Karpas-422 (cell line): ENCODE results near the gene TUBB2A. TPM values are rescaled to one million over a fixed set of nuclear protein-coding genes. Genes with fewer than 3 reads are reported as not detected.
"Not testable (repeated sequence)": the region's sequence is repeated elsewhere in the genome, so short reads cannot be mapped to it uniquely, and the experiment has no call there.

Experiments used
- DNase-seq: peaks from one replicate; pipeline ENCODE4 v3.0.0-alpha.2; 2015
- H2AFZ ChIP-seq: fragments of 200-600 bp; sonication (generic); 2 replicates; pipeline ENCODE4 v1.6.1; 2014; ENCODE audit warnings: antibody characterized with exemption, low read length, mixed read lengths
- H3K27ac ChIP-seq: fragments of 200-600 bp; sonication (generic); 2 replicates; pipeline ENCODE4 v1.5.1; 2014; ENCODE audit warnings: mild to moderate bottlenecking, low read length, moderate library complexity
- H3K27me3 ChIP-seq: fragments of 200-600 bp; sonication (generic); 2 replicates; pipeline ENCODE4 v1.6.1; 2014; ENCODE audit warnings: low read length, mixed read lengths
- H3K36me3 ChIP-seq: fragments of 200-600 bp; sonication (generic); 2 replicates; pipeline ENCODE4 v1.6.1; 2014; ENCODE audit warnings: low read length, mixed read lengths; ENCODE audit not compliant: insufficient read depth
- H3K4me1 ChIP-seq: fragments of 200-600 bp; sonication (generic); 2 replicates; pipeline ENCODE4 v1.6.1; 2014; ENCODE audit warnings: mild to moderate bottlenecking, low read length, mixed read lengths
- H3K4me2 ChIP-seq: fragments of 200-600 bp; sonication (generic); 2 replicates; pipeline ENCODE4 v1.6.1; 2014; ENCODE audit warnings: low read length, low read depth, mild to moderate bottlenecking; ENCODE audit not compliant: poor library complexity, severe bottlenecking
- H3K4me3 ChIP-seq: fragments of 200-600 bp; sonication (generic); 2 replicates; pipeline ENCODE4 v1.5.1; 2014; ENCODE audit warnings: mild to moderate bottlenecking, antibody characterized with exemption, low read length, mixed read lengths
- H3K79me2 ChIP-seq: fragments of 200-600 bp; sonication (generic); 2 replicates; pipeline ENCODE4 v1.6.1; 2014; ENCODE audit warnings: mild to moderate bottlenecking, low read length, mixed read lengths
- H3K9ac ChIP-seq: fragments of 200-600 bp; sonication (generic); 2 replicates; pipeline ENCODE4 v1.6.0; 2014; ENCODE audit warnings: low read length
- H3K9me2 ChIP-seq: fragments of 200-600 bp; sonication (generic), shearing (Covaris generic); replicated peaks from 2 replicates; pipeline ENCODE4 v1.6.0; 2014; ENCODE audit warnings: mild to moderate bottlenecking, low read length, moderate library complexity; ENCODE audit not compliant: insufficient read depth
- H3K9me3 ChIP-seq: fragments of 300-700, 200-600 bp; sonication (generic); 2 replicates; pipeline ENCODE4 v1.6.1; 2014; ENCODE audit warnings: low read length, mixed read lengths
- H4K20me1 ChIP-seq: fragments of 200-600 bp; sonication (generic); 2 replicates; pipeline ENCODE4 v1.6.1; 2014; ENCODE audit warnings: mild to moderate bottlenecking, antibody characterized with exemption, low read length, low read depth; ENCODE audit not compliant: insufficient read depth
- total RNA-seq: library from RNA; depleted of rRNA; stranded (reverse); fragments of >200 nt; shearing (Covaris generic); gene quantifications from 2 replicates; pipeline ENCODE4 v1.2.3, GENCODE V29; 2014; ENCODE audit warnings: low replicate concordance

TUBB2A gene
- total RNA-seq, 1 experiment from 2014 or later: not detected

GRCh38 chr6:3165631-3166534 lies 8.5 kb upstream of the TUBB2A start:
- Histone ChIP-seq H3K4me2 (no peak overlapping the region), H4K20me1 (no peaks in the 10 kb centered on the region), H2AFZ (no peak overlapping the region), H3K27me3 (peaks cover 3% of the 10 kb centered on the region; the same call in 1 of the 2 replicates), H3K79me2 (no peaks in the 10 kb centered on the region), H3K9me3 (no peaks in the 10 kb centered on the region), H3K9ac (no peak overlapping the region), H3K4me3 (no peak overlapping the region), H3K9me2 (no peaks in the 10 kb centered on the region), H3K27ac (no peak overlapping the region), H3K4me1 (peaks cover 11% of the 10 kb centered on the region), H3K36me3 (no peaks in the 10 kb centered on the region)
- DNase-seq: no peak

- H3K4me3 ChIP-seq: no peak overlapping the region
- no peaks in the 10 kb centered on the region for H3K9me2 ChIP-seq
- H3K9ac ChIP-seq: no peak overlapping the region
- no peaks in the 10 kb centered on the region for H4K20me1 ChIP-seq
- H3K4me2 ChIP-seq: no peak overlapping the region
- H3K4me1 ChIP-seq: peaks cover 11% of the 10 kb centered on the region
- no peaks in the 10 kb centered on the region for H3K79me2 ChIP-seq
- no peak overlapping the region for H2AFZ ChIP-seq
- no peaks in the 10 kb centered on the region for H3K36me3 ChIP-seq
- H3K9me3 ChIP-seq: no peaks in the 10 kb centered on the region
- peaks cover 3% of the 10 kb centered on the region; the same call in 1 of the 2 replicates for H3K27me3 ChIP-seq
- DNase-seq: no peak
- H3K27ac ChIP-seq: no peak overlapping the region
Observed at GRCh38 chr6:3164388-3164787, 7.0 kb upstream of the TUBB2A start.

GRCh38 chr6:3163248-3163594 lies 5.9 kb upstream of the TUBB2A start:
- peak; percentile 48 for DNase-seq
- H3K4me2 ChIP-seq: peak overlapping the region; percentile 85
- peak overlapping the region; percentile 64 for H3K4me3 ChIP-seq
- H3K27me3 ChIP-seq: peaks cover 3% of the 10 kb centered on the region; the same call in 1 of the 2 replicates
- no peaks in the 10 kb centered on the region for H4K20me1 ChIP-seq
- H3K9me2 ChIP-seq: no peaks in the 10 kb centered on the region
- peaks cover 11% of the 10 kb centered on the region for H3K4me1 ChIP-seq
- H3K79me2 ChIP-seq: no peaks in the 10 kb centered on the region
- peak overlapping the region; percentile 71 for H2AFZ ChIP-seq
- no peaks in the 10 kb centered on the region for H3K36me3 ChIP-seq
- no peaks in the 10 kb centered on the region for H3K9me3 ChIP-seq
- peak overlapping the region; percentile 48; the same call in 1 of the 2 replicates for H3K9ac ChIP-seq
- H3K27ac ChIP-seq: no peak overlapping the region

- peak overlapping the region; percentile 64 for H3K4me3 ChIP-seq
Observed at GRCh38 chr6:3162565-3163247, 5.4 kb upstream of the TUBB2A start.

GRCh38 chr6:3162067-3162497 lies 4.7 kb upstream of the TUBB2A start:
- H3K79me2 ChIP-seq: no peaks in the 10 kb centered on the region
- no peak overlapping the region for H3K4me2 ChIP-seq
- peaks cover 19% of the 10 kb centered on the region for H3K4me1 ChIP-seq
- H3K36me3 ChIP-seq: no peaks in the 10 kb centered on the region
- no peaks in the 10 kb centered on the region for H4K20me1 ChIP-seq
- peaks cover 3% of the 10 kb centered on the region; the same call in 1 of the 2 replicates for H3K27me3 ChIP-seq
- no peak for DNase-seq
- no peak overlapping the region for H3K9ac ChIP-seq
- H2AFZ ChIP-seq: no peak overlapping the region
- no peak overlapping the region for H3K4me3 ChIP-seq
- no peak overlapping the region for H3K27ac ChIP-seq
- no peaks in the 10 kb centered on the region for H3K9me2 ChIP-seq
- no peaks in the 10 kb centered on the region for H3K9me3 ChIP-seq

More at GRCh38 chr6:3162565-3163247, 5.4 kb upstream of the TUBB2A start:
- Histone ChIP-seq H3K9ac (peak overlapping the region; percentile 64), H3K9me3 (no peaks in the 10 kb centered on the region), H3K79me2 (no peaks in the 10 kb centered on the region), H2AFZ (peak overlapping the region; percentile 67), H3K9me2 (no peaks in the 10 kb centered on the region), H3K36me3 (no peaks in the 10 kb centered on the region), H3K27me3 (peaks cover 3% of the 10 kb centered on the region; the same call in 1 of the 2 replicates), H3K4me2 (peak overlapping the region; percentile 85), H3K4me1 (peaks cover 15% of the 10 kb centered on the region), H3K27ac (no peak overlapping the region), H4K20me1 (no peaks in the 10 kb centered on the region)
- peak; percentile 51 for DNase-seq

GRCh38 chr6:3159805-3160781 lies 2.7 kb upstream of the TUBB2A start:
- no peak overlapping the region for H3K4me3 ChIP-seq
- no peak overlapping the region for H2AFZ ChIP-seq
- H3K4me1 ChIP-seq: peaks cover 23% of the 10 kb centered on the region
- H3K9ac ChIP-seq: no peak overlapping the region
- no peaks in the 10 kb centered on the region for H3K36me3 ChIP-seq
- no peaks in the 10 kb centered on the region for H4K20me1 ChIP-seq
- H3K9me2 ChIP-seq: no peaks in the 10 kb centered on the region
- no peak for DNase-seq
- no peak overlapping the region for H3K4me2 ChIP-seq
- H3K79me2 ChIP-seq: no peaks in the 10 kb centered on the region
- no peaks in the 10 kb centered on the region for H3K9me3 ChIP-seq
- peaks cover 3% of the 10 kb centered on the region; the same call in 1 of the 2 replicates for H3K27me3 ChIP-seq
- no peak overlapping the region for H3K27ac ChIP-seq

GRCh38 chr6:3156184-3157130 lies 887 bp downstream of the TUBB2A start:
- not testable (repeated sequence) for DNase-seq, H4K20me1 ChIP-seq, H3K27me3 ChIP-seq, H2AFZ ChIP-seq, H3K79me2 ChIP-seq, H3K9me2 ChIP-seq, H3K27ac ChIP-seq, H3K36me3 ChIP-seq, H3K9me3 ChIP-seq
- peaks cover 16% of the 10 kb centered on the region for H3K4me1 ChIP-seq
- H3K4me3 ChIP-seq: peak overlapping the region; percentile 69
- peak overlapping the region; percentile 59 for H3K9ac ChIP-seq
- peak overlapping the region; percentile 68 for H3K4me2 ChIP-seq
